Erythroblast (primary cell): Measurements from ENCODE around the gene ITPRIPL2.
A peak's percentile ranks its signal among the peaks of the same experiment; 100 is the strongest.

Experiments used
- DNase-seq, 2 experiments: peaks; one replicate each; lab custom pipeline; 2025; lab: John Stamatoyannopoulos, UW
- GATA1 ChIP-seq: IDR thresholded peaks from 2 replicates; pipeline ENCODE4 v1.6.1; 2011; ENCODE audit warnings: low read depth, mild to moderate bottlenecking, control low read depth, low read length, moderate library complexity
- POLR2A ChIP-seq: IDR thresholded peaks from 2 replicates; pipeline ENCODE4 v1.6.1; 2011; ENCODE audit warnings: mild to moderate bottlenecking, low read length

The ITPRIPL2 gene

DNA sequence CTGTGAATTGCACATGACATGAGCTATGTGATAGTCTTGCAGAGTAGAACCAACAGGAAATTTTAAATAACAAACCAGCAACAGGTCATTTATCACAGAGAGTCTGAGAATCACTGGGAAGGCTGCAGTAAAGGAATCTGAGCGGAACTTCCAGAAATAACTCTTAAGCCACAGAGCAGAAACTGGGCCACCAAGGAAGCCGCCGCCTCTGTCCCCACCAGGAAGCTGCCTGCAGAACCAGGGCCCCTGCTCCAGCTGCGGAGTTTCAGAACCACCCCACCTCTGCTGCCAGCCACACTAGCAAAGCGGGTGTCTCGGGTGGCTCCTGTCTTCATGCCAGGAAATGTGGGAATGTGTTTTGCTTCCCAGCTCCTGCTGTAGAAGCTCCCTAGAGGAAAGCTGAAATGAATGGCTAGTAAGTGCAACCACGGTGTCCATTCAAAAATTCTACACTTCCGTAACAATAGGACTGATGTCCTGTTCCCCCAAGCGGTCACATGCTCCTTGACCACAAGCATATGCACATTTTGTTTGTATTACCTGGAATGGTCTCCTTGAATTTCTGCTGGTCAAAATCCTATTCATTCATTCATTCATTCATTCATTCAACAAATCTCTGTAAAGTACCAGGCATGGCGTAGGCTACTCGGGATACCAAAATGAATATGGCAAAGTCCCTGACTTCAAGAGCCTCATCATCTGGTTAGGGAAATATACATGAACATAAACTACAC, 7.7 kb upstream of the ITPRIPL2 start:
- TF ChIP-seq GATA1 (no peak), POLR2A (no peak)
- DNase-seq, result no peak

DNA sequence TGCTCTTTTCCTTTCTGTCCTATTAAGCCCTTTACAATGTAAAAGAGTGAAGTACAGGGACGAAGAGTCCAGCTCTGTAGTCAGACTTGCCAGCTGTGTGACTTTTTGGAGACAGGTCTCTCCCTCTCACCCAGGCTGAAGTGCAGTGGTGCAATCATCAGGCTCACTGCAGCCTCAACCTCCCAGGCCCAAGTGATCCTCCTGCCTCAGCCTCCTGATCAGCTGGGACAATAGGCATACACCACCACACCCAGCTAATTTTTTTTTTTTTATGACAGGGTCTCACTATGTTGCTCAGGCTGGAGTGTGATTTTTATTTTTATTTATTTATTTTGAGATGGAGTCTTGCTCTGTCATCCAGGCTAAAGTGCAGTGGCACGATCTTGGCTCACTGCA, 7.1 kb upstream of the ITPRIPL2 start:
- no peak for TF ChIP-seq GATA1
- no peak for TF ChIP-seq POLR2A
- no peak for DNase-seq

DNA sequence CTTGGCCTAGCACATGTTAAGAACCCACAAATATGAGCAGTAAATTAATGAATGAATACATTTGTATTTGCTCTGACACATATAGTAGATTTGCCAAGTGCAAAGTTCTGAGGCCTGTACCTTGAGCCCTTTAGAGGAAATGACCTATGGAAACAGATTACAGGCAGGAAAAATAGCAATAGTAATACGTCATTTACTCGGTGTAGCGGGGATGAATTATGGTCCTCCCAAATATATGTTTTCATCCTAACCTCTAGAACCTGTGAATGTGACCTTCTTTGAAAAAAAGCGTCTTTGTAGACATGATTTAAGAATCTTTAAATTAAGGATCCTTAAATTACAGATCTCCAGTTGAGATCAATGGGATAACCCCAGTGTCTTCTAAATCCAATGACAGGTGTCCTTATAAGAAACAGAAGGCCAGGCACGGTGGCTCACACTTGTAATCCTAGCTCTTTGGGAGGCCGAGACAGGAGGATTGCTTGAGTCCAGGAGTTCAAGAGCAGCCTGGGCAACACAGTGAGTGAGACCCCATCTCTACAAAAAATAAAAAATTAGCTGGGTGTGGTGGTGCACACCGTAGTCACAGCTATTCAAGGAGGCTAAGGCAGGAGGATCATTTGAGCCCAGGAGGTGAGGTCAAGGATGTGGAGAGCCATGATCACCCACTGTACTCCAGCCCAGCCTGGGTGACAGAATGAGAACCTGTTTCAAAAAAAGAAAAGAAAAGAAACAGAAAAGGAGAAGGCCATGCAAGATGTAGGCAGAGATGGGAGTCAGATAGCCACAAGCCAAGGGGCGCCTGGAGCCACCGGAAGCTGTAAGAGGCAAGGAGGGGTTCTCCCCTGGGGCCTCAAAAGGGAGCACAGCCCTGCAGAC, 5.1 kb upstream of the ITPRIPL2 start:
- DNase-seq, result no peak
- TF ChIP-seq POLR2A (no peak), GATA1 (no peak)

- no peak for DNase-seq
- TF ChIP-seq POLR2A (no peak), GATA1 (no peak)
Observed at GRCh38 chr16:19109288-19109664, 4.5 kb upstream of the ITPRIPL2 start.

DNA sequence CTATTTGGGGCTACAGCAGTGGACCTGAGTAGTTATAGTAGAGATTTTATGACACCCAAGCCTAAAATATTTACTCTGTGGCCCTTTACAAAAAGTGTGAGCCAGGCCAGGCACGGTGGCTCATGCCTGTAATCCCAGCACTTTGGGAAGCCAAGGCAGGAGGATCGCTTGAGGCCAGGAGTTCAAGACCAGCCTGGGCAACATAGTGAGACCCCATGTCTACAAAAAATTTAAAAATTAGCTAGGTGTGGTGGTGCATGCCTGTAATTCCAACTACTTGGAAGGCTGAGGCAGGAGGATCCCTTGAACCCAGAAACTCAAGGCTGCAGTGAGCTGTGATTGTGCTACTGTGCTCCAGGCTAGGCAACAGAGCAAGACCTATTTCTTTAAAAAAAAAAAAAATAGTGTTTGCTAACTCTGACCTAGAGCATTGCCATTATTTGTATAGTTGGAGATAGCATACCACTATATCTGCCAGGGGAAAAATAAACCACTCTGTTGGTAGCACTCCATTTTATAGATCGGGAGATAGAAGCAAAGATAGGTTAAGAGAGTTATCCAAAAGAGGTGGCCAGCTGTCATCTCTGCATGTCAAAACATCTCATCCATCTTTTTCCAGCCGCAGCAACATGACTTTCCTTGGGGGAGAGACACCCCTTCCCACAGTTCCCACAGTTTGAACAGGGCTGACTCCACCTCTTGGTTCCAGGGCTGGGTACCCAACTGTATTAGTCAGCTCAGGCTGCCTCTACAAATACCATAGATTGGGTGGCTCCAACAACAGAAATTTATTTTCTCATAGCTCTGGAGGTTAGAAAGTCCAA, 3.0 kb upstream of the ITPRIPL2 start:
- DNase-seq, result no peak
- TF ChIP-seq GATA1 (no peak), POLR2A (no peak)

GRCh38 chr16:19112099-19112407, 1.7 kb upstream of the ITPRIPL2 start:
- TF ChIP-seq POLR2A (no peak), GATA1 (no peak)
- DNase-seq, result no peak

DNA sequence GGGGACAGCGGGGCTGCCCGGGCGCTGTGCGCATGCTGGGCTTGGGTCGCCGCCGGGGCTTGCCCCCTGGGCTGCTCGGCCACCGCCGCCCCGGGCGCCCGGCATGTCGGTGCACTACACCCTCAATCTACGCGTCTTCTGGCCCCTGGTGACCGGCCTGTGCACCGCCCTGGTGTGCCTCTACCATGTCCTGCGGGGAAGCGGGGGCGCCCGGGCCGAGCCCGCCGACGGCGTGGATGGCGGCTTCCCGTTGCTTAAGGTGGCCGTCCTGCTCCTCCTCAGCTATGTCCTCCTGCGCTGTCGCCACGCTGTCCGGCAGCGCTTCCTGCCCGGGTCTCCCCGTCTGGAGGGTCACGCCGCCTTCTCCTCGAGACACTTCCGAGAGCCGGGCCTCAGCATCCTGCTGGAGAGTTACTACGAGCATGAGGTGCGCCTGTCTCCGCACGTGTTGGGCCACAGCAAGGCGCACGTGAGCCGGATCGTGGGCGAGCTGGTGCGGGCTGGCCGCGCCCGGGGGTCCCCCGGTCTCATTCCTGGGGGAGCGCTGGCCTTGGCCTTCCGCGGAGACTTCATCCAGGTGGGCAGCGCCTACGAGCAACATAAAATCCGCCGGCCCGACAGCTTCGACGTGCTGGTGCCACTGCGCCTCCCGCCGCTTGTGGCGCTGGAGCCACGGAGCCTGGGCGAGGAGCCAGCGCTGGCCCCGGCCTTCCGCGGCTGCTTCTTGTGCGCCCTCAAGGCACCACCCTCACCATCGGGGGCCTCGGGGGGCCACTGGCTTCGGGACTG, 789 bp downstream of the ITPRIPL2 start:
- TF ChIP-seq POLR2A (no peak), GATA1 (no peak)

GRCh38 chr16:19115148-19116021, 1.6 kb downstream of the ITPRIPL2 start:
- TF ChIP-seq GATA1 (no peak), POLR2A (no peak)
- no peak for DNase-seq

More for the DNA sequence above, 789 bp downstream of the ITPRIPL2 start:
- peak; percentile 31 to 49 for DNase-seq

GRCh38 chr16:19116711-19117449, 3.1 kb downstream of the ITPRIPL2 start:
- TF ChIP-seq GATA1 (no peak), POLR2A (no peak)
- DNase-seq, result no peak

DNA sequence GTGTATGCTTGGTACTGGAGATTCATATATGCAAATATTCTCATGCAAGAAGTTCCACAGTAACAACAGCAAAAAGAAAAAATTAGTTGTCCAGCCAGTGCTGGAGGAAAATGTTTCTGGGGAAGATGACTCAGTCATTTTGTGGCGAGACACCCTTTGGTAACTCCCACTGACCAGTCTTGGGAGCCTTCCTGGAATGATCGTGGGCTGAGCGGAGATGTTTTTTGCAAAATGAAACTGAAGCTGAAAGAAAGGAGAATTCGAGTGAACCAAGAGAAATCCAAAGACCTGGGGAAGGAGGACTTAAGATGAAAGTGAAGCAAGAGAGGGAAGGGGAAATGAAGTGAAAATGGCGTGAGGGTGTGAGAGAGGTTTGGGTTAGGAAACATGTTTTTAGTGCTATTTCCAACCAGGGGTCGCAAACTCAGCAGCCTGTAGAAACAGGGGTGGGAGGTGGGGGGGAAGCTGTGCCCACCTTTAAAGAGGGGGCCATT, 5.2 kb downstream of the ITPRIPL2 start:
- no peak for TF ChIP-seq GATA1
- DNase-seq, result peak; percentile 44 to 54

DNA sequence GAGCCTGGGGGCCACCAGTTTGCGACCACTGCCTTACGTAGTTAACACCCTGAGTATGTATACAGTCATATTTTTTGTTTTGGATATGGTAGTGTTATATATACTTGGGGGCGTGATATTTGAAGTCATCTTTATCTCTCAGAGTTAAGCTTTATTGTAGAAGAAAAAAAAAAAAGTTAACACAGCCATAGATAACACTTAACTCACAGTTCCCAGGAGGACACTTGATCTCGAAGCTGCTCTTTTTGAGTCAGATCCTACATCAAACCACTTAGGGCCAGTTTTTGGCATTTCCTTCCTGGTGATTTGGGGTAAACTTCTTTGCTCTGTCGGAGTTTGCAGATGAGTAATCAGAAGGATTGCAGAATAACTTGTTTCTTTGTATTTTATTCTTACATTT, 5.8 kb downstream of the ITPRIPL2 start:
- peak; percentile 37 to 45 for DNase-seq
- no peak for TF ChIP-seq POLR2A
- TF ChIP-seq GATA1, result no peak
